NCI-H1436 (cell line): Measurements from ENCODE around the gene SMAD6.
A peak's percentile ranks its signal among the peaks of the same experiment; 100 is the strongest.

ENCODE experiments used
- DNase-seq: peaks from one replicate; lab custom pipeline; 2025; lab: John Stamatoyannopoulos, UW

The SMAD6 gene

GRCh38 chr15:66704019-66704802 is 2.2 kb downstream of the SMAD6 start:
- no peak for DNase-seq

DNA sequence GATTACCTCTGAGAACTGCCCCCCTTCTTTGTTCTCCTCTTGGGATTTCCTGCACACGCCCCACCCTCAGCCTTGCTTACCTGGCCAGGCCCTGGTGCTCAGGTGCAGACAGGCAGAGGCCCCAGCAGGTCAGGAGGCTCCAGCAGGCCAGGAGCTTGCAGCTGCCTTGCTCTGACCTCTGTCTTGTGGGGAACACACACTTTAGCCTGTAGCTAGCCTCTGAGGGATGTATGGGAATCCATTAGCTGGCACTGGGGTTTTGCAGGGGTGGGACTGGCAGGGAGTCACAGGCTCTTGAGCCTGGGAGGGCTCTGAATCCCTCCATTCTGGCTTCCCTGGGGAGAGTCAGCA is 2.7 kb downstream of the SMAD6 start:
- no peak for DNase-seq

GRCh38 chr15:66705277-66706146 is 3.5 kb downstream of the SMAD6 start:
- DNase-seq: no peak

DNA sequence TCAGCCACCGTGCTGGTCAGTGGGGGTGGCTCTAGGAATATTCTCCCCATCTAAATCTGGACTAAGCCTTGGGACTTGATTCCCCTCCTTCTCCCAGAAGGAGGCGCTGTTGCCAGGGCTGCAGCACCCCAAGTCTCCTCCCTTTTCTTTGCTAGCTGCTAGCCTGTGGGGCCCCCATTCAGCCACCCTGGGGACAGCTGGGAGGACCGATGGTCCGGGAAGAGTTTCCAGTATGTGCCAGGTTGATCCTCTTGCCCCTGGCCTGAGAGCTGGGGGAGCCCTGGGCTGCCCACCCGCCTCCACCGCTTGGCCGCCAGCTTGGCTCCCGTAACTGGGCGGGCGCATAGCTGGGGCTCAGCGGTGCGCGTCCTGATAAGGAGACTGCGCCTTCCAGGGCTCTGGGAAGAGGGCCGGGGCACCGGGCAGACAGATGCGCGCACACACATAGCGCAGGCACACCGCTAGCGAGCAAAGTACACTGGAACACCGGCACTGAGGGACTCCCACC is 4.2 kb downstream of the SMAD6 start:
- DNase-seq: no peak

- no peak for DNase-seq
These were observed 4.8 kb downstream of the SMAD6 start for GRCh38 chr15:66706840-66707239.

GRCh38 chr15:66707310-66708082 is 5.5 kb downstream of the SMAD6 start:
- peak; percentile 52 for DNase-seq

- DNase-seq: no peak
These were observed 6.4 kb downstream of the SMAD6 start for GRCh38 chr15:66708389-66708788.

DNA sequence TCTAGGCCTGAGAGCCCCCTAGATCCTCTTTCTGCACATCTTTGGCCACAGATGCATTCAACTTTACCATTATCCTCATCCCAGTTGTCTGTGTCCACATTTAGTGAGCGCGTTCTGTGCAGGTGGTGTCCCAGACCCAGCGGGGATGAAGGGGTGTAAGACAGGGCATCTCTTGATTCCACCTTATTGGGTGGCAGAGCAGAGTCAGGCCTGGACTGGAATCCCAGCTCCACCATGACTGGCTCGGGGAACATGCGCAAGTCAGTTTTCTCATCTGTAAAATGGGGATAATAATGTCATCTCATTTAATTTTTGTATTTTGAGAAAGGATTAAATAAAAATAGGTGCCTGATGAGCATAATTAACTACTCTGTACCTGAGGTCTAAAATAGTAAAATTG is 7.8 kb downstream of the SMAD6 start:
- DNase-seq: no peak

DNA sequence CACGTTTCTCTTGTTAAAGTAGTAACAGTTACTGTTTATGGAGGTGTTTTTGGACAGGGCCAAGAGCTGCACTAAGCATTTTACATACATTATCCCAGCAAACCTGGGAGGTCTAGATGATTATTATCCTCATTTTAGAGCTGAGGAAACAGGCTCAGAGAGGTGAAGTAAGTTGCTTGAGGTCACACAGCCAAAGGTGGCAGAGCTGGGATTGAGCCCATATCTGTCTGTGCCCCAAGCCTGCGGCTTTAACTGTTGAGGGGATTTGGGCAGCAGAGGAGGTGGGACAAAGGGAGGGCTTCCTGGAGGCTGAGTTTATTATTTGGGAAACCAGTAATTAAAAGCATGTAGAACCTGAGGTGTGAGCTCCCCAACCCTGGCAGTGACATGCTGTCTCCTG is 9.2 kb downstream of the SMAD6 start:
- DNase-seq: no peak

DNA sequence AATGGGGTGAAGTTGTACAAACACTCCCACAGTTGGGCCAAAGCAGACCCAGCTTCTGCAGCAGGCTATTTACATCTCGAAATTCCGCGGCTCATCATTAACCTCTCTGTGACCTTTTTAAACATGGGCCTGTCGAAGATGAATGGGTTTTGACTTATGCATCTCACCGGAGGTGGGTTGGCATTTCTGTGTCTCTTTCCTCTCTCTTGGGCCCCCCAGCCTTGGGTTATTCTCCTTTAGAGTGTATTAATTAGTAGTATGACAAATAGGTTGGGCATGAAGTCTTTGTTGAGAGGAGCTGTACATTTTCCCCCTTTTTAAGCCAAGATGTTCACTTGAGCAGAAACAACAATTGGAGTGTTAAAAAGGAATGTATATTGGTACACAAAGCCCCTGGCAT is 9.8 kb downstream of the SMAD6 start:
- DNase-seq: no peak

DNA sequence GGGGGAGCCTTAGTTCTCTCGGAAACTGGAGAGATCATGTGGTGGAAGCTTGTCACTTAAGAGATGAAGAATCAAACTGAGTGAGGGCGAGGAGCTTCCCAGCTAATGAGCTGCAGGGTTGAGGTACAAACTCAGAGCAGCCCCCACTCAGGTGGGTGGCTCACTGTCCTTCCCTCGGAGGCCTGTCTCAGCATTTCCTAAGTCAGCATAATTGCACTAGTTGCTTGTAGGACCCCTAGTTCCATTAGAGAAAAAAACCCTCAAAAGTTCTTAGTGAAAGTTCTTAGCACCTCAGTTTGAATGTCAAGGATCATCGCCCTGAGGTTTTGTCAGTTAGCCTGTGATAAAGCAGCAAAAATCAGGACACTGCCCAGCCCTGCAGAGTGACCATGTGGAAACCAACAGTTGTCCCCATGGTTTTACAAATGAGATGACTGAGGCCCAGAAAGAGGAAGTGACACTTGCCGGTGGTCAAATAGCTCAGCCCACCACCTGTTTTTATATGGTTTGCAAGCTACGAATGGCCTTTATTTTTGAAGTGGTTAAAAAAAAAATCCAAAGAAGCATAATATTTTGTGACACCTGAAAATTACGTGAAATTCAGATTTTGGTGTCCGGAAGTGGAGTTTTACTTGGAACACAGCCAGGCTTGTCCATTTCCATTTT is 11.9 kb downstream of the SMAD6 start:
- DNase-seq: no peak

GRCh38 chr15:66714543-66714981 is 12.5 kb downstream of the SMAD6 start:
- DNase-seq: no peak

DNA sequence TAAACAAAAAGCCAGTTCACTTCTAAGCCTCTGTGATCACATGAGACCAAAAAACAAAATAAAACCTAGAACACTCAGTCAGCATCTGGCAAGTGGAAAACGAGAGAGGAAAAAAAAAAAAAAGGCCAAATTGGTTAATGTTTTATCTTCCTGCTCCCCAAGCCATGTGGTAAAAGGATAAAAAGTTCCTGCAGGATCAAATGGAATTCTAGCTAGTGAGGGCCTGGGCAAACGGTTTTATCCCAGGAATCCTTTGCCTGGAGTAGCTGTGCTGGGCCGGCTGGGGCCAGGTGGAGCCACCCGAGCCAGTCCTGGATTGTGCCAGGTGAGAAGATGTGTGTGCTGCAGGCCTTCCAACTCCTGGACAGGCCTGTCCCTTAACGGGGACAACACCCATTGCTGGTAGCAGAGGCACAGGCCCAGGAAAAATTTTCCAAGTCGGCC is 13.2 kb downstream of the SMAD6 start:
- DNase-seq: no peak

- no peak for DNase-seq
These were observed 14.0 kb downstream of the SMAD6 start for GRCh38 chr15:66715720-66716655.

GRCh38 chr15:66716656-66717020 is 14.6 kb downstream of the SMAD6 start:
- DNase-seq: no peak

DNA sequence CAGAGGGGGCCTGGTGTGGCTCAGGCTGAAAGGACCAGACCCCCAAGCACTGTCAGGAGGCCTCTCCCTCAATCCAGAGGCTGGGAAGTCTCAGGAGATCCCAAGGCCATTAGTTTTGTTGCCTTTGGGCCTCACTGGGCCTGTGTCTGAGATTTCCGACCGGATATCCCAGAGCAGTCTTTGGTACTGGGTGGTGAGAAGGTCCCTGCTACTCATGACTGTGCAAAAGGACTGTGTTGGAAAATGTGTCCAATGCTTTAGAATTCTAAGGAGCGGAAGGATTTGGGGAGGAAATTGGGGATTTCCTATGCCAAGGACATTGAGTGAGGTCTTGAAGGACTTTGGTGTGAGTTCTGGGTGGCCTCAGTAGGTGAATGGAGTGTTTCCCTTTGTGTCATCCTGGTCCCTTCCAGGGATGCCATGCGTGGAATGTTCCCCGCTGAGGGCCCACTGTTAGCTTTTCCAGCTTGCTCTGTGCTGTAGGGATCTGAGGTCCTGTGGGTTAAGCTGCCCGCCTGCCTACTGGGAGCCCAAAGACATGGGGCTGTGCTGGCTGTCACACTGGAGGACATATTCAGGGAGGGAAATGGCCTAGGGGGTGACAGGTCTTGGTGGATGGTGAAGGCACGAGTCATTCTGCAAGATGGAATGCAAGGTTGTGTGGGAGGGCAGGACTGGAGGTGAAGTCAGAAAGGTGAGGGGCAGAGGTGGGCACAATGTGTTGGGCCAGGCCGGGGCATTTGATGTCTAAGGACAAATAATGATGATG is 16.4 kb downstream of the SMAD6 start:
- DNase-seq: no peak

DNA sequence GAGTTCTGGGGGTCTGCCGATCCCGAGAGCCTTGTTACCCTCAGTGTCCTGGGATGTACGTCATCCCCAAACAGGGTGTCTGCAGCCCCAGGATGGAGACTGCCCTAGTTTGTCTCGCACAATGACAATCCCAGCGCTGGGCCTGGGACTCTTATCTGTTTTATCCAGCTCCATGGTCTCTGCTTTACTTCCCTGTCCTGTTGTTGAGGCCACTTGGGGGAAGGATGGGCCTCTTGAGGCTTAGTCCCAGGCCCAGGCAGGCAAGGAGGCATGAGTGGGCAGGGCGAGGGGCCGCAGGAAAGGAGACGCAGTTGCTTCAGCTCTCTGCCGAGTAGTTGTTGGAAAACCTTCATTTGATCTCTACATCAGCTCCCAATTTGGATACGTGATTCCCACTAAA is 17.4 kb downstream of the SMAD6 start:
- DNase-seq: no peak

GRCh38 chr15:66720206-66721010 is 18.4 kb downstream of the SMAD6 start:
- no peak for DNase-seq

- DNase-seq: no peak
These were observed 19.0 kb downstream of the SMAD6 start for GRCh38 chr15:66721020-66721419.
